C1 segment of cervical spinal cord (tissue), 14 donors: Measurements from ENCODE around the gene TBX5.

Experiments used
- DNase-seq, 14 donors: peaks; one replicate each; lab custom pipeline; 2025; lab: John Stamatoyannopoulos, UW

TBX5 gene

DNA sequence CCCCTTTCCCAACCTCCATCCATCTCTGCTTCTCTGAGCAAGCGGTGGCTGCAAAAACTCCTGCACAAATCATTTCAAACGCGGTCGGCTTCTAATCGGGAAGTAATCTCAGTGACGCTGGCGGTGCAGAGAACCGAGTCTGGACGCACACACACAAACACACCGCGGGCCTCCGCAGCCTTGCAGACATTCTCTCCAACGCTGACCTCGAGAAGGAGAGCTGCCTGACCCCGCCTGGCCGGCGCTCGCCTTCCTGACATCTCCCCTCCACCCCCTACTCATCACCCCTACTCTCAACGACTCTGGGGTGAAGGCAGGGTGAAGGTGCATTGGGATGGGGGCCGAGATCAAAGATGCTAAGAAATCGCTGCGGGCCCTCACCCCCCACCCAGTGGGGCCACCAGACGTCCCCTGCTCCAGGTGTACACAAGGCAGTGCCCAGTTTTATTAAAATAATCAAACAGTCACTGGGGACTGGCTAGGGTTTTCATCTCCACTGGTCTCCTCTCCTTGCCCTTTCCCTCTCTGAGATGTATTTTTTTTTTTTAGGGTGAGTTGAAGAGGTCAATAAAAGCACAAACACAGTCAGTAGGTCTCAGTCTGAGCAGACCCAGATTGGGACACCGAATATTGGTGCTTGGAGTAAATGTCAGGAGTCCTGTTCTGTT, 506 bp upstream of the TBX5 start:
- DNase-seq, result no peak

DNA sequence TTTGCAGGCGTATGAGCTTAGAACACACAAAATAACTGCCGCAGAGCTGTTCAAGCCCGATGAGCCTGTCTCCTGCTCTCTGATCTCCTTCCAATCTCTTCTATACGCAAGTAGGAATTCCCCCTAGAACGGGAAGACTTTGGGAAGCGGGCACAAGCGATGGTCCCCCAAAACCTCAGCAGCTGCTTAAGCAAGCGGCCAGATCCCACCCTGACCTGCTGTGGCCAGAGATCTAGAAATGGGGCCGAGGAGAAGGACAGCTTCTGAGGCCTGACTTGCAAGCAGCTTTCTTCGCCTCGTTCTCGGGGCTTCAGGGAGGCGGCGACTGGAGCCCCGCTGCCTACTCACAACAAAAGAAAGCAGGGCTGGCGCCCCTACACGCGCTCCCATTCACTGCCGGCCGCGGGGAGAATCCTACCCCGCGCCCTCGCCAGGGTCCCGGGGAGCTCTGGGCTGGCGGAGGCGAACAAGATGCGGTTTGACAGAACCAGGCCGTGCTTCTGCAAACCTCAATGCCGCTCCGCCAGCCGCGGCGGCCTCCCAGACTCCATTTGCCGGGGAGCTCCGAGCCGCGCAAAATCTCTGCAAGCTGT, 922 bp downstream of the TBX5 start:
- DNase-seq, result no peak

DNA sequence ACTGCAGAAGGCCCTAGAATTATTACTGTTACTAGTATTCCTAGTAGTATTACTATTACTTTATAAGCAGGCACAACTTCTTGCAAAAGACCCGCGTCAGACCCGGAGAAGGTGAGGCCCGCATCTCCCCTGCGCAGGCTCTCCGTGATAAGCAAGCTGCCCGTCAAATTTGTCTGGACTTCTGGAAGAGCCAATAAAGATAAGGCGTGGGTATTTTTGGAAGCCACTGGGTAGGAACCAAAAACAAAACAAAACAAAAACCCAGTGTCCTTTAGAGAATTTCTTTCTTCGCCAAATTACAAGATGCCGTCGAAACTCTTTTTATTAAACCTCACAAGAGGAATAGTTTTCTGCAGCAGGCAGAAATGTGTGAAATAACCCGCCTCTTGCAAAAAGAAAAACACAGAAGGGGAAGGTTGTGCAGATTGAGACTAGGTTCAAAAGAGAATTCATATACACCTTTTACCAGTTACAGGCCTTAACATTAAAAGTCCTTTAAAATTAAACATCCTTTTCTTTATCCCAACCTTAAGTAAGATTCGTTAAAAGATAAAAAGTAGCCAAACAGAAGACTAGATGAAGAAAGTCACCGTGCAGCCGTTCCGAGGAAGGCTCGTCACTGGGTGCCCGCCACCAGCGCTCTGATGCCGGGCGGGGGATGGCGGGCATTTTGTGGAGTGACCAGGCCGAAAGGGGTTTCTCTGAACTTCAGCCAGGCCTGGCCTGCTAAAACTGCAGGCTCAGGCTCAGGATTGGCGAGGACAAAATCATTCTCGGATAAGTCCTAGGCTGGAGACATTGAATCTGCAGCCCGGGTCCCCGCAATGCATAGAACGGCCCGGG, 1.6 kb downstream of the TBX5 start:
- no peak for DNase-seq

DNA sequence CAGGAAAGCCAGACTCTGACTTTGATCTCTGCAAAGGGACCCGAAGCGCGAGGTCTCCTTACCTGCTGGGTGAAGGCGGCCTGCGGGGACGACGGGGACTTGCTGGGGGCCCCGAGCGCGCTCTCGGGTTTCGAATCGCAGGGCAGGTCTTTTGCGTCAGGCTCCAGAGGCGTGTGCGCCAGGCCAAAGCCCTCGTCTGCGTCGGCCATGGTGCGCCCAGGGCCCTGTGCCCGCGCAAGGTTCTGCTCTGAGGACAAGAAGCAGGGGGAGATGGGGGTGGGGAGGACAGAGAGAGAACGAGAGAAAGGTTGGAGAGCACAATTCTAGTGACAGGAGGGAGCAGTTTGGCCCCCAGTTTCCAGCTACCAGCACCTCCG, 2.3 kb downstream of the TBX5 start:
- DNase-seq, result no peak

DNA sequence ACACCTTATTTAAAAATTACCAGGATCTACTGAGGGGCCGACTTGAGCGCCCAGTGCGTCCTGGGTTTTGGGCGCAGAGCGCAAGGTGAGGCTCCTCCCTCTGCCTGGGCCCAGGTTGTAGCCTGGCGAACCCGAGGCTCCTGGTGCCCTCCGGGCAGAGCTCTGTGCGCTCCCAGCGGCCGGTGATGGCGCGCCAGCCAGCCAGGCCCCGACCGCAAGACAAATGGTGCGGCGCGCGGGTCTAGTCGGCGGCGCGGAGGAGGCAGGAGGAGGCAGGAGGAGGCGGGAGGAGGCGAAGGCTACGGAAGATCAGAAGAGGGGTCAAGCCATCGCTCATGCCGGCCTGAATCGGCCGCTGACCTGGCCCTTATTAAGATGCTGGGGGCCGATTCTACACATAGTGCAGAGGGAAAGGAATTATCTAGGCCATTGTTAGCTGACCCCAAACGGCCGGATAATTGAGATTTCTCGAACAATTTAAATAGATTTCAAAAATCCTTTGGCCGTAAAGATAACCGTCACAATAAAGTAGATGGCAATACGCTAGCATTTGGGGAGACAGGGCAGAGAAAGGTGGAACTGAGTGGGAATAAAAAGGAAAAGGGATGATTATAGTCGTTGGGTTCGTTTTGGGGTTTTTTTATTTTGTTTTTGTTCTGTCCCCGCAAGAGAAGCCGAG, 2.8 kb downstream of the TBX5 start:
- DNase-seq, result no peak

DNA sequence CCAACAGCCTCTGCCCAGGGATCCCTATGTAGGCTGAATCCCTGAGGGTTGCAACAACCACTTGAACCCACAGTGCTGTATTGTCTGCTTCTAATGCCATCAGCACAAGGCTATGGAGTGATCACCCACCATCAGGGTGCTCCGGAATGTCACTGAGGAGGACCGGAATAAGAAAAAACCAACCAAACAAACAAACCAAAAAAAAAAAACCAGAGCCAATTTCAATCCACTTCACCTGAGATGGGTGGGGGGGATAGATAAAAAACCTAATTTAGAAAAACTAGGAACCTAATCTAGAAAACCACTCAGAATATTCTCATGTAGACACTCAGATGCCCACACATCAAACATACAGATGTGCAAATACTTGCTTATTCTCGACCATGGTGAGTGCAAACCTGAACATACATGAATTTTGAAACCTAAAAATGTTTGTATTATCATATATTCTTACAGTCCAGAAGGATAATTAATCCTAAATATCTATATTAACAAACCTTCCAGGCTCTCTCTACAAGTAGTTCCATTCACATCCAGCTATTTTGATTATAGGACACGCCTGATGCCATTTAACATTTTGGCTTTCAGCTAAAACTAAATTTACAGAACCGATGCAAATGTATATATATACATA, 3.7 kb downstream of the TBX5 start:
- no peak for DNase-seq

DNA sequence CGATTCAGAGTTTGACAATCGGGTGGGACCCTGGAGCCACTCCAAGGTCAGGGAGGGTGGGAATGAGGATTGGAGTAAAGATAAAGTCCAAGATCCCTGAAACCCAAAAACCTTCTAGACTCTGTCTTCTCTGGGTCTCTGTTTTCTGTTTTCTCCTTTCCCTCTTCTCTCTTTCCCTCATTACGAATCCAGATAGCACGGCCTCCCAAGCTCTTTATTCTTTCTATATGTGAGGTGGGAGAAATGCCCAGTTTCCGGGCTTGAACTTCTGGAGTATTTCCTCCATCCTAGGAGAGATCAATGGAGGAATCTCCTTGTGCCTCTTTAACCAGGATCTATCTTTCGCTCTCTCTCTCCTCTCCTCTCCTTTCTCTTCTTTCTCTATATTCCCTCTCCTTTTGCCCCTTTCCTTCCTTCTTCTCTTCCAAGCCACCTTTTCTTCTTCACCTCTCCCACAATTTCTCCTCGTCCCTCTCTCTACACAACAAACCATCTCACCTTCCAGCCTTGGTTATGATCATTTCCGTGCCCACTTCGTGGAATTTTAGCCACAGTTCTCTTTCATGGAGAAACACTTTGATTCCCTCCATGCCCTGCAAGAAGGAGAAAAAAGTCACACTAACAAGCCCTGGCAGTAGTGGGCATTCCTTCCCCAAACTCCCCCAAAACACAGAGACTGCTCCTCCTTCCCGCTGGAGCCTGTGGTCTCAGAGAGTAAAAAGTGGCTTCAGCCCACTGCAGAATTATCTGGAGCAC, 4.4 kb downstream of the TBX5 start:
- no peak for DNase-seq

DNA sequence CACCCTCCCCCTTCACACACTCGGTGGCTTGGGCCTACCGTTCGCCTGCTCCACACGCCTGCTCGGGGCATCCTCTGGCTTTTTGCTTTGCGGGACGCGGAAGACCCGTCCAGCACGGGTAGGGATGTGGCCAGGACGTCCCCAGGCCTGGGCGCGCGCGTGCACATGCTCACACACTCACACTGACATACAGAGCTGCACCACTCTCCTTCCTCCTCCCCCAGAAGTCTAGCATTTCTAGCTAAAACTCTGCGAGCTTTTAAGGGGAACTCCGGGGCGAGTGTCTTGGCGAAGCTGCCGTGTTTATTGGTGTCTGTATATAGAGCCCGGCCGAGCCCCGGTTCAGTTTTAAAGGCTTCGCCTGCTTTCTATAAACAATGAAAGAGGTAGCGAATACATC, 5.0 kb downstream of the TBX5 start:
- DNase-seq, result no peak

DNA sequence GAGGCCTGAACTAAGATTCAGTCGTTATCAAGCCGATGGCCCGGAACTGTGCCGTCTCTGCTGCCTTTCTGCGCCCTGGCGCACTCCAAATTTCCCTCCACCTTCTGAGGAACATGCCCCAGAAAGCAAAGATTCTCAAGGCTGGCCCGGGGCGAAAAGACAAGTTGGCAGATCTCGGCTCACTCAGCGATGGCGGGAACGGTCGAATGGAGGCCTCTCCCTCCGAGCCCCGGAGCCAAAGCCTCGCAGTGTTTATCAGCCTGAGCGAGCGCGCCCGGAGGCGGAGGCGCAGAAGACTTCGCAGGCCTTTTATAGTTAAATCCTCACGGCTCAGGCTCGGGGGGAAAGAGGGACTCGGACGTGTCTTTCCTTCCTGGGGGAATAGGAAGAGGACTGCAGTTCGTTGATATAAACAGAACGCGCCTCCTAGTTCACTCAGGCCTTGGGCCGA, 5.6 kb downstream of the TBX5 start:
- no peak for DNase-seq

DNA sequence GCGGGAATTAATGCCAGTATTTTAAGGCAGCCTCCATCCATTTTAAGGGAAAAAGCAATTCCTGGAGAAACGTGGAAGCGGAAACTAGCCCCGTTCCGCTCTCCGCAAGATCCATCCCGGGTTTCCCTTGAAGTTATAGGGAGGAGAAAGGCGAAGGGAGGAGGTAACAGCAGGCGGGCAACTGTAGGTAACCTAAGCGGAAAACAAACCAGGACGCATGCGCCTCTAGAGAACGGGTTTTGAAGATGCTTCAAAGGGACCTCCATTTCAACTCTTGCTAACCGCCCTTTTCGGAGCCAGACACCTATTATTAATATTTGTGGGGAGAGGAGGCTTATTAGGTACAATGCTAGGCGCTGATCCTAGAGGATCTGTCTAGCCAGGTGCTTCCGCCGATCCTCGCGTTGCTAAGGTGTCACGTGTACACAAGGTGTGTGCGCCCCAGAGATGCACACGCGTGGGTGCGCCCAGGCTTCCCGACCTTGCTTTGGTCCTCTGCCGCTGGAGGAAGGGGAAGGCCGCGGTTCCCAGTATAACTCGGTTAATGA, 6.2 kb downstream of the TBX5 start:
- DNase-seq, result no peak

DNA sequence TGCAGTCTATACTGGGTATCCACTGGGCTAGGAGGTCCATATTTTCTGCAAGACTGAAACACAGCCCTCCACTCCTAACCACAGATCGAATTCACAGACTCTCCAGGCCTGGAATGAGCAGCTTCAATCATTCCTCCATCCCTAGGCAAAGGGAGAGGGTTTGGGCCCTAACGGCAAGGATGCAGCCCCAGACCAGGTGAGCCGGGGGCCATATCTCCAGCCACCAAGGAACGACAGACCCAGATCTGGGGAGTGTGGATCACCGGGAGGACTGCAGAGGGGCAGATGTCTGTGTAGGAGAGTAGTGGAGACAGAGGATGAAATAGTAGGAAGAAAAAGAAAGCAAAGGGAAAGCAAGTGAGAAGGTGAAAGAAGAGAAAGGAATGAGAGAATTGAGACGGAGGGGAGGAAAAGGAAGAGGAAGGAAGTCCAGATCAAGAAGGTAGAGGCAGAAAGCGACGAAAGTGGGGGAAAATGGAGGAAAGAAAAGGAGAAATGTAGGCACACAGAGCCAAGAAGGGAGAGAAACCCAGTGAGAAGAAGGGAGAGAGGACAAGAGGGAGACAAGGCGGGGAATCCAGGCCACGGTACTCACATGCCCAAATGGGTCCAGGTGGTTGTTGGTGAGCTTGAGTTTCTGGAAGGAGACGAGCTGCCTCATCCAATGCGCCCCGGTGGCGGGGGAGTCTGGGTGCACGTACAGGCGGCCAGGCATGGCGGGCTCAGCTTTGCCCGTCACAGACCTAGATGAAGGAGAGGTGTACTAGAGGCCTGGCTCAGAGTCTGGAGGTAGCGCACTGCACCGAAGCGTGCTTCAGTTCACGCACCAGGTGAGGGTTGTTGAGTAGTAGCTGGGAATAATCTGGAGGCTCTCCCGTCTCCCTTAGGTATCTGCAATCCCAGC, 7.7 kb downstream of the TBX5 start:
- no peak for DNase-seq

DNA sequence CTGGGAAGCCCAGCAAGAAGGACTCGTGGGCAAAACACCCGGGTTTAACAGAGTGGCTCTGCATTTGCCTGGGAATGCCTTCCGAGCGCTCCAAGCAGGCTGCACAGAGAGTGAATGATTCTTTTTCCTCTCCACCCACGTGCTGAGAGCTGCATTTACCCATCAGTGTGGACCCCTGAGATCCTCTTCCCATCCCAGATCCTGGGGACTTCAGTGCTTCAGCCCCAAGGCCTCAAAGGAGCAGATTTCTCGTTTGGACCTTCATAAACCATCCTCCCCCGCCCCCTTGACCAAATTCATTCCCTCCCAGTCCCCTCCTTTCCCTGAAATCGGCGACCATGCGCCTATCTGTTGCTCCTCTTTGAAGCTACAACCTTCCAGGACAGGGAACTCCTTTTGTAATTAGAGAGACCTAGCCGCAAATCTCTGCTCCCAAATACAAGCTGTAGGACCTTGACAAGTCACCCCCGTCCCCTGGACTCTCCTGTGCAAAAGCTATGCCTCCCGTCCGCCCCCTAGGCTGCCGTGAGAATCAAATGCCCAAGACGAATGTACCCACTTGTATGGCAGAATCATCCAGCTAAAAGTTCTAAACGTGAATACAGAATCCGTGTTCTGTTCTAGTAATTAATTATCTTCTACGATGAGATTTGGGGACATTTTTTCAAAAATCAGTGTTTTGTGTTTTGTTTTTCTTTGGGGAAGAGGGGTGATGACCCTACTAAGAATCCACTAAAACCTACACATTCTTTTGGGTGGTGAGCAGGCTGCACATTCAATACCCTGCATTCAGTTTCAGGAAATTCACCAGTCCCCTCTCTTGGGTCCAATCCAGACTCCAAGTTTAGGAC, 8.8 kb downstream of the TBX5 start:
- DNase-seq, result no peak

DNA sequence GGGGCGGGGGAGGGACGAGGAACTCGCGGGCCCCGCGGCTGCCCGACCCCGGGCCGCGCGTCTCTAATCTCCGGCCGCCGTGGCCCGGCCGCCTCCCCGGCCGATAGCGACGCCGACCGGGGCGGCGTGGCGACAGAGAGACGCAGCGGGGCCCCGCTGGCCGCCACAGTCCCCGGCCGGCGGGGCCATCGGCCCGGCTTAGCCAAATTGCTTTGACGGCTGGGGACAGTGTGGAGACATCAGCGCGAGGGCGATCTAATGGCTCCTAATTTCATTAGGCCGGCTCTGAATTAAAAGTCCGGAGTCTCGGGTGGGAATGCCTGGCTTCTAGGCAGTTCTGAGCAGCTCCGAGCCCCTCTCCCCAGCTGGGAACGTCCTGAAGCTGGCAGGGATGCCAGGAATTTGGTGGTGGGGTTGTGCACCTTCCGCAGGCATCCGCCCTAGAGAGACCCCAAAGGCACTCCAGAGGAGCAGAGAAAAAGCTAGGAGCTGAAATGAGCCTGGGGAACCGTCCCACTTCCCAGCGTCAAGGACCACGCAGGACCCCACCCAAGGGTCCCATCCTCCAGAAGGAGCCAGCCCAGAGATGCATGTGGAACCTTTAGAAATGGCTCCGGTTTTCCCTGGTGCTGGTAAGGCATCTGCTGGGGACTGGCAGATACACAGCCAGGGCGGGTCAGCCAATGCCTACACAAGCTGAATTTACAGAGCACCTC, 9.6 kb downstream of the TBX5 start:
- no peak for DNase-seq

DNA sequence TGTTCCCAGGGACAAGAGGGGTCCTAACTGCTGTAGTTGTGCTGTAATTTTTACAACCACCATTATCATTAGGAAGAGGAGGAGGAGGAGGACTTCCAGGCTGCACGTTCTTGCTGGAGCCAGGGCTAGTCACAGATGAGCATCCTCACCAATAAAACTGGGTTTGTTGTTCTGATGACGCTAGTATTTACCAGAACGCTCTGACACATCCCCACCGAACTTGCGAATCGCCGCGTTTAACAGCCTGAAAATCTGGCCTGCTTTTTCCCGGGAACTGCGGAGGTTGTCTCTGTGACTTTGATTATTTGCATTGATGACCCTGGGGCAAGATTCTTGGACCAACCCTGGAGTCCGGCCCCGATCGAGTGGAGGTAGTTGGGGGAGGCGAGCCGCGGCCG, 10.2 kb downstream of the TBX5 start:
- DNase-seq, result no peak

DNA sequence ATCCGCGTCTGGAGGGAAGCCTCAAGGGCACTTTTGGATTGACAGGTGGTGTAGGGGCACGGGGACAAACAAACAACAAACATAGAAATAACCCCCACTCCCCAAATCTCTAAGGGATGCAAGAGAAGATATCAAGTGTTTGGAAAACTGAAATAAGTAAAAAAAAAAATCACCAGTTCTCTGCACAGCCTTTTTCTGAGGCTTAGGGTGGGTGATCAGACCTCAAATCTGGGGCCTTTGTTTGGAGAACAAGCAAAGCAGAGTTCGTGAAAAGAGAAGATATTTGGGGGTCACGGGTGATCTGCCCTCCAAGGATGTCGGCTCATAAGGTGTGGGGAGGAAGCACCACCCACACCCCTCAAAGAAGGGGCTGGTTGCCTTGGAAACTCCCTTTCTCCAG, 10.7 kb downstream of the TBX5 start:
- no peak for DNase-seq

DNA sequence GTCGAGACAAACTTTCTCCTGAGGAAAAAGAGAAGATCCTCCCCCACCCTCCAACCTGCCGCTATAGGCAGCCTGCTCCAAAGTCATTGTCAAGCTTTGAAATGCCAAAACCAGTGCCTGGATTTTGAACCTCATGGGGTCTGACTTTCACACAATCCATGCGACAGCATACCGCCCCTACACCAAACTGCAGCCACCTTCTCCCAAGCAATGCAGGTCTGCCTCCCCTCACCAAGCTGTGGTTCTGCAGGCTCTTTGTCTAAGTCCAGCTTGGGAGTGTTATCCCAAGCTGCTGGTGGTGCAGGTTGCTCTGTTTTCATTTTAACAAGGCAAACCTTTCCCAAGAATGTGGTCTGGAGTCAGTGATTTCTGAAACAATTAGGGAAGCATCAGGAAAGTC, 12.4 kb downstream of the TBX5 start:
- no peak for DNase-seq

DNA sequence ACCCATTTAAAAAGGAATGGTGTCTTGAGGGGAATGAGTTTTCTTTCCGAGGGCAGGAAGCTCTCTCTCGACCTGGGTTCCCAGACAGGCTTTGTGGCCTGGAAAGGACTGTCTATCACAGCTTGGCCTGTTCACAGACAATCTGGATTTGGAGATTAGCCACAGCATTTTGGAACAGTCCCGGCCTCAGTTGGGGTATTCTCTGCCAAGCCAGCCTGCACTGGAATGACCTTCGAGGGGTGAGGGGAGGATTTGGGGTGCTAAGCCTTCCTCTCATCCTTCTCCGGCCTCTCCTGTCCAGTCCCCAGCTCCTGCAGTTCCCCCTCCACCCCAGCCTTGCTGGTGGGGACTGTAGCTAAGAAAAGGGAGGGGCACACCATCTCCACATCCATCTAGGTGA, 13.0 kb downstream of the TBX5 start:
- no peak for DNase-seq

DNA sequence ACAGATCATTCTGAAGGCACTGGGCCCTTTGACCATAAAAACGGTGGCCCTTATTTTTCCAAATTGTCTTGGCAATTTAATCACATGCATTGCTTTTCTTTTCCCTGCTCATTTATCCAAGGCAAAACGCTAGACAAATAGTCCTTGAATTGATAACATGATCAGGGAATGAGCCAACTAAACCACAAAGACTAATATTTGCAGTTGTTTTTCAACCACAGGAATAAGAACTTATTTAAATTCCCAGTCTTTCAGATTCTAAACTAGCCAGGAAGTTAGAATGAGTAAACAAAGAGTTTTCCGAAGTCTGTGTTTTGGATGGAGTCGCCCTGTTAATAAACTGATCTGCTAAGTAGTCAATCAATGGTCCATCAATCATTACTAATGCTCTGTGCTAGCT, 14.9 kb downstream of the TBX5 start:
- no peak for DNase-seq
